KMS-11 (cell line): Measurements from ENCODE around the gene SNPH.

Source experiments
- H2AFZ ChIP-seq: fragments of 200-600 bp; sonication (generic); 2 replicates; pipeline ENCODE4 v1.6.1; 2016; ENCODE audit warnings: antibody characterized with exemption, mixed run types, low read depth
- H3K27ac ChIP-seq: fragments of 200-600 bp; sonication (generic); 2 replicates; pipeline ENCODE4 v1.6.1; 2016; ENCODE audit warnings: mild to moderate bottlenecking, mixed run types
- H3K27me3 ChIP-seq: fragments of 200-600 bp; sonication (generic); 2 replicates; pipeline ENCODE4 v1.6.1; 2017; ENCODE audit warnings: mild to moderate bottlenecking, low read depth, mixed run types, moderate library complexity; ENCODE audit not compliant: insufficient read depth
- H3K36me3 ChIP-seq: fragments of 200-600 bp; sonication (generic); 2 replicates; pipeline ENCODE4 v1.6.1; 2017; ENCODE audit warnings: mild to moderate bottlenecking, mixed run types; ENCODE audit not compliant: insufficient read depth
- H3K4me1 ChIP-seq: fragments of 200-600 bp; sonication (generic); 2 replicates; pipeline ENCODE4 v1.6.1; 2016; ENCODE audit warnings: mild to moderate bottlenecking, low read depth, mixed run types; ENCODE audit not compliant: poor library complexity, severe bottlenecking
- H3K4me2 ChIP-seq: fragments of 200-600 bp; sonication (generic); 2 replicates; pipeline ENCODE4 v1.7.0; 2016; ENCODE audit warnings: mild to moderate bottlenecking, mixed run types
- H3K4me3 ChIP-seq: fragments of 200-600 bp; sonication (generic); IDR thresholded peaks from 2 replicates; pipeline ENCODE4 v1.6.1; 2017; ENCODE audit warnings: low read depth, low read length, mixed read lengths; ENCODE audit not compliant: insufficient read depth
- H3K79me2 ChIP-seq: fragments of 200-600 bp; sonication (generic); 2 replicates; pipeline ENCODE4 v1.6.1; 2016; ENCODE audit warnings: low read depth, mixed run types; ENCODE audit not compliant: insufficient read depth
- H3K9ac ChIP-seq: fragments of 200-600 bp; sonication (generic); 2 replicates; pipeline ENCODE4 v1.6.1; 2016; ENCODE audit warnings: mild to moderate bottlenecking, mixed run types
- H4K20me1 ChIP-seq: fragments of 200-600 bp; sonication (generic); 2 replicates; pipeline ENCODE4 v1.6.1; 2016; ENCODE audit warnings: mild to moderate bottlenecking, mixed run types; ENCODE audit not compliant: insufficient read depth
- CTCF ChIP-seq: fragments of 200-600 bp; sonication (generic); conservative IDR thresholded peaks from 2 replicates; pipeline ENCODE4 v1.6.1; 2017; ENCODE audit warnings: low read depth, mild to moderate bottlenecking, antibody characterized with exemption, low read length, moderate library complexity, mixed read lengths

SNPH gene

GRCh38 chr20:1263853-1264252 is 2.2 kb upstream of the SNPH start:
- no peak for TF ChIP-seq CTCF
- Histone ChIP-seq H3K9ac (no peak overlapping the region), H4K20me1 (no peaks in the 10 kb centered on the region), H3K4me1 (peaks cover 11% of the 10 kb centered on the region), H3K27me3 (no peaks in the 10 kb centered on the region), H3K4me2 (no peak overlapping the region), H3K36me3 (no peaks in the 10 kb centered on the region), H3K4me3 (no peak overlapping the region), H3K27ac (no peak overlapping the region), H3K79me2 (no peaks in the 10 kb centered on the region), H2AFZ (no peak overlapping the region)

- no peak overlapping the region; the same call in 1 of the 2 replicates for H2AFZ ChIP-seq
- H3K27me3 ChIP-seq = no peaks in the 10 kb centered on the region
- no peak overlapping the region for H3K4me3 ChIP-seq
- no peak for TF ChIP-seq CTCF
- no peaks in the 10 kb centered on the region for H3K79me2 ChIP-seq
- no peak overlapping the region; the same call in 1 of the 2 replicates for H3K4me2 ChIP-seq
- H3K36me3 ChIP-seq = no peaks in the 10 kb centered on the region
- no peak overlapping the region for H3K27ac ChIP-seq
- no peaks in the 10 kb centered on the region for H4K20me1 ChIP-seq
- H3K4me1 ChIP-seq = peaks cover 11% of the 10 kb centered on the region
- H3K9ac ChIP-seq = no peak overlapping the region
Measured at GRCh38 chr20:1264727-1265126, 1.4 kb upstream of the SNPH start.

GRCh38 chr20:1265226-1265915 is 723 bp upstream of the SNPH start:
- Histone ChIP-seq H3K4me3 (no peak overlapping the region), H3K79me2 (no peaks in the 10 kb centered on the region), H3K36me3 (no peaks in the 10 kb centered on the region), H3K27me3 (no peaks in the 10 kb centered on the region), H3K4me1 (peaks cover 11% of the 10 kb centered on the region), H2AFZ (peak overlapping the region; percentile 89), H3K9ac (peak overlapping the region; percentile 12; the same call in 1 of the 2 replicates), H4K20me1 (no peaks in the 10 kb centered on the region), H3K4me2 (peak overlapping the region; percentile 41), H3K27ac (no peak overlapping the region)
- TF ChIP-seq CTCF = no peak

- peaks cover 11% of the 10 kb centered on the region for H3K4me1 ChIP-seq
- no peaks in the 10 kb centered on the region for H3K79me2 ChIP-seq
- H3K27me3 ChIP-seq = no peaks in the 10 kb centered on the region
- peak overlapping the region; percentile 41 for H3K4me2 ChIP-seq
- H2AFZ ChIP-seq = peak overlapping the region; percentile 89
- peak overlapping the region; percentile 12; the same call in 1 of the 2 replicates for H3K9ac ChIP-seq
- no peaks in the 10 kb centered on the region for H3K36me3 ChIP-seq
- no peak for TF ChIP-seq CTCF
- H3K4me3 ChIP-seq = no peak overlapping the region
- no peak overlapping the region for H3K27ac ChIP-seq
- no peaks in the 10 kb centered on the region for H4K20me1 ChIP-seq
Measured at GRCh38 chr20:1265916-1266166, 253 bp upstream of the SNPH start.
